HEK293 (cell line): Measurements from ENCODE around the gene KIF11.
A peak's percentile ranks its signal among the peaks of the same experiment; 100 is the strongest.

Source experiments
- CTCF ChIA-PET: fragments of 350-600 bp; formaldehyde crosslinking; extraction: SDS; loops from one replicate; lab custom pipeline; 2021; ENCODE audit warnings: antibody characterized with exemption; lab: Yijun Ruan, JAX
- POLR2A ChIA-PET: fragments of 300-600 bp; formaldehyde crosslinking; extraction: SDS; loops from one replicate; lab custom pipeline; 2020; ENCODE audit warnings: antibody characterized with exemption, inconsistent platforms; lab: Yijun Ruan, JAX
- H3K27ac ChIP-seq: fragments of 200-500 bp; sonication (Bioruptor generic); 2 replicates; pipeline ENCODE4 v1.5.1; 2014; ENCODE audit warnings: low read depth, low read length, control low read depth, inconsistent platforms; ENCODE audit errors: extremely low read depth
- H3K36me3 ChIP-seq, 2 experiments: fragments of 200-500 bp in 1 of 2; sonication (Bioruptor generic) in 1 of 2; 1 replicate in 1 of 2; 2 replicates in 1 of 2; pipeline ENCODE4 v1.5.1; 2014 to 2017; ENCODE audit warnings: inconsistent platforms in 2 of 2, low read length in 2 of 2; ENCODE audit not compliant: control insufficient read depth in 2 of 2, insufficient read depth in 1 of 2
- H3K4me1 ChIP-seq: fragments of 200-500 bp; sonication (Bioruptor generic); 2 replicates; pipeline ENCODE4 v1.5.1; 2014; ENCODE audit warnings: mild to moderate bottlenecking, low read length, inconsistent platforms; ENCODE audit not compliant: control insufficient read depth, insufficient read depth
- H3K4me3 ChIP-seq: 2 replicates; pipeline ENCODE4 v1.5.1; 2011; ENCODE audit warnings: low read depth, mild to moderate bottlenecking, control low read depth, low read length, moderate library complexity
- H3K9me3 ChIP-seq: fragments of 200-500 bp; sonication (Bioruptor generic); 2 replicates; pipeline ENCODE4 v1.5.1; 2014; ENCODE audit warnings: low read depth, low read length, inconsistent platforms; ENCODE audit not compliant: control insufficient read depth, insufficient read depth
- GLIS1 ChIP-seq: fragments of 450-650 bp; formaldehyde crosslinking; IDR thresholded peaks from 2 replicates; pipeline ENCODE4 v1.5.1; 2016; ENCODE audit warnings: missing biosample characterization, missing genetic modification characterization
- ZBTB17 ChIP-seq: fragments of 450-650 bp; formaldehyde crosslinking; IDR thresholded peaks from 2 replicates; pipeline ENCODE4 v1.5.1; 2016; ENCODE audit warnings: missing biosample characterization, missing genetic modification characterization
- ZBTB7A ChIP-seq: fragments of 450-650 bp; formaldehyde crosslinking; IDR thresholded peaks from 2 replicates; pipeline ENCODE4 v1.5.1; 2016; ENCODE audit warnings: low read depth, missing biosample characterization, missing genetic modification characterization
- ZNF138 ChIP-seq: fragments of 450-650 bp; formaldehyde crosslinking; IDR thresholded peaks from 2 replicates; pipeline ENCODE4 v1.5.1; 2016; ENCODE audit warnings: missing biosample characterization, missing genetic modification characterization, borderline replicate concordance
- ZNF146 ChIP-seq: fragments of 450-650 bp; formaldehyde crosslinking; IDR thresholded peaks from 2 replicates; pipeline ENCODE4 v1.5.1; 2016; ENCODE audit warnings: missing biosample characterization, missing genetic modification characterization
- ZNF169 ChIP-seq: fragments of 450-650 bp; formaldehyde crosslinking; IDR thresholded peaks from 2 replicates; pipeline ENCODE4 v1.5.1; 2016; ENCODE audit warnings: missing biosample characterization, missing genetic modification characterization
- ZNF239 ChIP-seq: fragments of 450-650 bp; formaldehyde crosslinking; IDR thresholded peaks from 2 replicates; pipeline ENCODE4 v1.5.1; 2016; ENCODE audit warnings: missing biosample characterization, missing genetic modification characterization
- ZNF292 ChIP-seq: fragments of 450-650 bp; formaldehyde crosslinking; IDR thresholded peaks from 2 replicates; pipeline ENCODE4 v1.5.1; 2016; ENCODE audit warnings: low read depth, missing biosample characterization, missing genetic modification characterization, borderline replicate concordance
- ZNF514 ChIP-seq: fragments of 450-650 bp; formaldehyde crosslinking; IDR thresholded peaks from 2 replicates; pipeline ENCODE4 v1.5.1; 2016; ENCODE audit warnings: missing biosample characterization, missing genetic modification characterization
- ZNF561 ChIP-seq: fragments of 450-650 bp; IDR thresholded peaks from 2 replicates; pipeline ENCODE4 v1.5.1; 2018; ENCODE audit warnings: missing biosample characterization, missing genetic modification characterization, borderline replicate concordance
- ZNF621 ChIP-seq: fragments of 450-650 bp; formaldehyde crosslinking; IDR thresholded peaks from 2 replicates; pipeline ENCODE4 v1.5.1; 2017; ENCODE audit warnings: missing biosample characterization, missing genetic modification characterization
- ZNF660 ChIP-seq: fragments of 450-650 bp; IDR thresholded peaks from 2 replicates; pipeline ENCODE4 v1.5.1; 2018; ENCODE audit warnings: missing biosample characterization, mild to moderate bottlenecking, missing genetic modification characterization
- ZXDB ChIP-seq: fragments of 450-650 bp; formaldehyde crosslinking; IDR thresholded peaks from 2 replicates; pipeline ENCODE4 v1.5.1; 2016; ENCODE audit warnings: missing biosample characterization, missing genetic modification characterization
- TF ChIP-seq, protein P1 (sequence below): fragments of 450-650 bp; formaldehyde crosslinking; IDR thresholded peaks from 2 replicates; pipeline ENCODE4 v1.5.1; 2016; ENCODE audit warnings: missing biosample characterization, missing genetic modification characterization
- TF ChIP-seq, protein P2 (sequence below): fragments of 450-650 bp; formaldehyde crosslinking; IDR thresholded peaks from 2 replicates; pipeline ENCODE4 v1.5.1; 2016; ENCODE audit warnings: missing biosample characterization, missing genetic modification characterization
- TF ChIP-seq, protein P3 (sequence below): fragments of 450-650 bp; formaldehyde crosslinking; IDR thresholded peaks from 2 replicates; pipeline ENCODE4 v1.5.1; 2016; ENCODE audit warnings: missing biosample characterization, missing genetic modification characterization
- TF ChIP-seq, protein P4 (sequence below): fragments of 450-650 bp; formaldehyde crosslinking; IDR thresholded peaks from 2 replicates; pipeline ENCODE4 v1.5.1; 2016; ENCODE audit warnings: missing biosample characterization, missing genetic modification characterization, borderline replicate concordance
- TF ChIP-seq, protein P5 (sequence below): fragments of 450-650 bp; formaldehyde crosslinking; IDR thresholded peaks from 2 replicates; pipeline ENCODE4 v1.5.1; 2016; ENCODE audit warnings: missing biosample characterization, missing genetic modification characterization

KIF11 gene

DNA sequence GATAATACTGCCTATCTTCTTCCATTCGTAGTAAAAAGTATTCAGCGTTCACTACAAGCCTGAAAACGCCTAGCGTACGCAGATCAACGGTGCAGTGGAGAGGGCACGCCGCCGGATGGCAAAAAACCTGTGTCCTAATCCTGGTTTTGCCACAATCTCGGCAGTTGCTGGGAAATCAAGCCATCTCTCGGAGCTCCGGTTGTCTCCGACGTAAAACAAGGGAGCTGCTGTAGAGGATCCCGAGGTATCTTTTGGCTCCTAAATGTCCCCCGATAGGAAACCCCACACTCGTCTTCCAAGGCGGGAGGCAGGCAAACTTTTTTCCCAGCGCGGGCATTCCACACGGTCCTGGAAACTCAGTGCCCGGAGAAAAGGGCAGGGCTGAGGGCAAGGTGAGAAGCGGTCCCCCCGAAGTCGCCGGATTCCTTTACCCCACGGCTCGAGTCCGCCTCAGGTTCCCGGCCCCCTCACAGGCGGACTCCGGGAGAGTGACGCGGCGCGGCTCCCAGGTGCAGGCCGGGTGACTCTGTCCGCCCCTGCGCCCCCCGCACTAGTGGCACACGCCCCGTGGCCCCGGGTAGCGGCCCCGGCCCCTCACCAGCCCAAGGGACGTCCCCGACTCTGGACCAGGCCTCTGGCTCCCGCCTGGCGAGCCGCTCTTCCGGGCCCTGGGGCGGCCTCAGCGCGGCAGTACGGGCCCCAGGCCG, 19.7 kb upstream of the KIF11 start:
- ChIA-PET CTCF (interaction anchor here (0.7 to 6.7 kb wide), 5 partner anchors 19 to 61 kb away, joined by 3 to 71 read pairs (median 8); partner anchors contain the start of gene KIF11), POLR2A (interaction anchor here (1.0 to 2.6 kb wide), 10 partner anchors 18 to 283 kb away, joined by 3 to 15 read pairs (median 5); partner anchors contain the start of genes CPEB3, HHEX, KIF11 and MARCHF5)
- TF ChIP-seq ZBTB7A (tag by site-specific recombination): no peak
- TF ChIP-seq, protein P1, sequence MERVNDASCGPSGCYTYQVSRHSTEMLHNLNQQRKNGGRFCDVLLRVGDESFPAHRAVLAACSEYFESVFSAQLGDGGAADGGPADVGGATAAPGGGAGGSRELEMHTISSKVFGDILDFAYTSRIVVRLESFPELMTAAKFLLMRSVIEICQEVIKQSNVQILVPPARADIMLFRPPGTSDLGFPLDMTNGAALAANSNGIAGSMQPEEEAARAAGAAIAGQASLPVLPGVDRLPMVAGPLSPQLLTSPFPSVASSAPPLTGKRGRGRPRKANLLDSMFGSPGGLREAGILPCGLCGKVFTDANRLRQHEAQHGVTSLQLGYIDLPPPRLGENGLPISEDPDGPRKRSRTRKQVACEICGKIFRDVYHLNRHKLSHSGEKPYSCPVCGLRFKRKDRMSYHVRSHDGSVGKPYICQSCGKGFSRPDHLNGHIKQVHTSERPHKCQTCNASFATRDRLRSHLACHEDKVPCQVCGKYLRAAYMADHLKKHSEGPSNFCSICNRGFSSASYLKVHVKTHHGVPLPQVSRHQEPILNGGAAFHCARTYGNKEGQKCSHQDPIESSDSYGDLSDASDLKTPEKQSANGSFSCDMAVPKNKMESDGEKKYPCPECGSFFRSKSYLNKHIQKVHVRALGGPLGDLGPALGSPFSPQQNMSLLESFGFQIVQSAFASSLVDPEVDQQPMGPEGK (tag by site-specific recombination): 0 out of 2 replicates have a peak, but pooled peaks have one; percentile 4
- TF ChIP-seq, protein P2, sequence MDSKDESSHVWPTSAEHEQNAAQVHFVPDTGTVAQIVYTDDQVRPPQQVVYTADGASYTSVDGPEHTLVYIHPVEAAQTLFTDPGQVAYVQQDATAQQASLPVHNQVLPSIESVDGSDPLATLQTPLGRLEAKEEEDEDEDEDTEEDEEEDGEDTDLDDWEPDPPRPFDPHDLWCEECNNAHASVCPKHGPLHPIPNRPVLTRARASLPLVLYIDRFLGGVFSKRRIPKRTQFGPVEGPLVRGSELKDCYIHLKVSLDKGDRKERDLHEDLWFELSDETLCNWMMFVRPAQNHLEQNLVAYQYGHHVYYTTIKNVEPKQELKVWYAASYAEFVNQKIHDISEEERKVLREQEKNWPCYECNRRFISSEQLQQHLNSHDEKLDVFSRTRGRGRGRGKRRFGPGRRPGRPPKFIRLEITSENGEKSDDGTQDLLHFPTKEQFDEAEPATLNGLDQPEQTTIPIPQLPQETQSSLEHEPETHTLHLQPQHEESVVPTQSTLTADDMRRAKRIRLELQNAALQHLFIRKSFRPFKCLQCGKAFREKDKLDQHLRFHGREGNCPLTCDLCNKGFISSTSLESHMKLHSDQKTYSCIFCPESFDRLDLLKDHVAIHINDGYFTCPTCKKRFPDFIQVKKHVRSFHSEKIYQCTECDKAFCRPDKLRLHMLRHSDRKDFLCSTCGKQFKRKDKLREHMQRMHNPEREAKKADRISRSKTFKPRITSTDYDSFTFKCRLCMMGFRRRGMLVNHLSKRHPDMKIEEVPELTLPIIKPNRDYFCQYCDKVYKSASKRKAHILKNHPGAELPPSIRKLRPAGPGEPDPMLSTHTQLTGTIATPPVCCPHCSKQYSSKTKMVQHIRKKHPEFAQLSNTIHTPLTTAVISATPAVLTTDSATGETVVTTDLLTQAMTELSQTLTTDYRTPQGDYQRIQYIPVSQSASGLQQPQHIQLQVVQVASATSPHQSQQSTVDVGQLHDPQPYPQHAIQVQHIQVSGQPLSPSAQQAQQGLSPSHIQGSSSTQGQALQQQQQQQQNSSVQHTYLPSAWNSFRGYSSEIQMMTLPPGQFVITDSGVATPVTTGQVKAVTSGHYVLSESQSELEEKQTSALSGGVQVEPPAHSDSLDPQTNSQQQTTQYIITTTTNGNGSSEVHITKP (tag by site-specific recombination): peak; percentile 71
- no peak for TF ChIP-seq ZNF146 (tag by site-specific recombination)
- no peak for TF ChIP-seq ZNF138
- peak; percentile 49 for TF ChIP-seq GLIS1 (tag by site-specific recombination)
- TF ChIP-seq ZXDB (tag by site-specific recombination): no peak; the same call in 1 of the 2 replicates
- peak; percentile 33; the same call in 1 of the 2 replicates for TF ChIP-seq ZBTB17 (tag by site-specific recombination)
- TF ChIP-seq, protein P3, sequence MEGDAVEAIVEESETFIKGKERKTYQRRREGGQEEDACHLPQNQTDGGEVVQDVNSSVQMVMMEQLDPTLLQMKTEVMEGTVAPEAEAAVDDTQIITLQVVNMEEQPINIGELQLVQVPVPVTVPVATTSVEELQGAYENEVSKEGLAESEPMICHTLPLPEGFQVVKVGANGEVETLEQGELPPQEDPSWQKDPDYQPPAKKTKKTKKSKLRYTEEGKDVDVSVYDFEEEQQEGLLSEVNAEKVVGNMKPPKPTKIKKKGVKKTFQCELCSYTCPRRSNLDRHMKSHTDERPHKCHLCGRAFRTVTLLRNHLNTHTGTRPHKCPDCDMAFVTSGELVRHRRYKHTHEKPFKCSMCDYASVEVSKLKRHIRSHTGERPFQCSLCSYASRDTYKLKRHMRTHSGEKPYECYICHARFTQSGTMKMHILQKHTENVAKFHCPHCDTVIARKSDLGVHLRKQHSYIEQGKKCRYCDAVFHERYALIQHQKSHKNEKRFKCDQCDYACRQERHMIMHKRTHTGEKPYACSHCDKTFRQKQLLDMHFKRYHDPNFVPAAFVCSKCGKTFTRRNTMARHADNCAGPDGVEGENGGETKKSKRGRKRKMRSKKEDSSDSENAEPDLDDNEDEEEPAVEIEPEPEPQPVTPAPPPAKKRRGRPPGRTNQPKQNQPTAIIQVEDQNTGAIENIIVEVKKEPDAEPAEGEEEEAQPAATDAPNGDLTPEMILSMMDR: peak; percentile 5; the same call in 1 of the 2 replicates
- TF ChIP-seq, protein P4, sequence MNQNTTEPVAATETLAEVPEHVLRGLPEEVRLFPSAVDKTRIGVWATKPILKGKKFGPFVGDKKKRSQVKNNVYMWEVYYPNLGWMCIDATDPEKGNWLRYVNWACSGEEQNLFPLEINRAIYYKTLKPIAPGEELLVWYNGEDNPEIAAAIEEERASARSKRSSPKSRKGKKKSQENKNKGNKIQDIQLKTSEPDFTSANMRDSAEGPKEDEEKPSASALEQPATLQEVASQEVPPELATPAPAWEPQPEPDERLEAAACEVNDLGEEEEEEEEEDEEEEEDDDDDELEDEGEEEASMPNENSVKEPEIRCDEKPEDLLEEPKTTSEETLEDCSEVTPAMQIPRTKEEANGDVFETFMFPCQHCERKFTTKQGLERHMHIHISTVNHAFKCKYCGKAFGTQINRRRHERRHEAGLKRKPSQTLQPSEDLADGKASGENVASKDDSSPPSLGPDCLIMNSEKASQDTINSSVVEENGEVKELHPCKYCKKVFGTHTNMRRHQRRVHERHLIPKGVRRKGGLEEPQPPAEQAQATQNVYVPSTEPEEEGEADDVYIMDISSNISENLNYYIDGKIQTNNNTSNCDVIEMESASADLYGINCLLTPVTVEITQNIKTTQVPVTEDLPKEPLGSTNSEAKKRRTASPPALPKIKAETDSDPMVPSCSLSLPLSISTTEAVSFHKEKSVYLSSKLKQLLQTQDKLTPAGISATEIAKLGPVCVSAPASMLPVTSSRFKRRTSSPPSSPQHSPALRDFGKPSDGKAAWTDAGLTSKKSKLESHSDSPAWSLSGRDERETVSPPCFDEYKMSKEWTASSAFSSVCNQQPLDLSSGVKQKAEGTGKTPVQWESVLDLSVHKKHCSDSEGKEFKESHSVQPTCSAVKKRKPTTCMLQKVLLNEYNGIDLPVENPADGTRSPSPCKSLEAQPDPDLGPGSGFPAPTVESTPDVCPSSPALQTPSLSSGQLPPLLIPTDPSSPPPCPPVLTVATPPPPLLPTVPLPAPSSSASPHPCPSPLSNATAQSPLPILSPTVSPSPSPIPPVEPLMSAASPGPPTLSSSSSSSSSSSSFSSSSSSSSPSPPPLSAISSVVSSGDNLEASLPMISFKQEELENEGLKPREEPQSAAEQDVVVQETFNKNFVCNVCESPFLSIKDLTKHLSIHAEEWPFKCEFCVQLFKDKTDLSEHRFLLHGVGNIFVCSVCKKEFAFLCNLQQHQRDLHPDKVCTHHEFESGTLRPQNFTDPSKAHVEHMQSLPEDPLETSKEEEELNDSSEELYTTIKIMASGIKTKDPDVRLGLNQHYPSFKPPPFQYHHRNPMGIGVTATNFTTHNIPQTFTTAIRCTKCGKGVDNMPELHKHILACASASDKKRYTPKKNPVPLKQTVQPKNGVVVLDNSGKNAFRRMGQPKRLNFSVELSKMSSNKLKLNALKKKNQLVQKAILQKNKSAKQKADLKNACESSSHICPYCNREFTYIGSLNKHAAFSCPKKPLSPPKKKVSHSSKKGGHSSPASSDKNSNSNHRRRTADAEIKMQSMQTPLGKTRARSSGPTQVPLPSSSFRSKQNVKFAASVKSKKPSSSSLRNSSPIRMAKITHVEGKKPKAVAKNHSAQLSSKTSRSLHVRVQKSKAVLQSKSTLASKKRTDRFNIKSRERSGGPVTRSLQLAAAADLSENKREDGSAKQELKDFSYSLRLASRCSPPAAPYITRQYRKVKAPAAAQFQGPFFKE: no peak
- peak; percentile 31; the same call in 1 of the 2 replicates for TF ChIP-seq ZNF561 (tag by site-specific recombination)
- TF ChIP-seq ZNF292: no peak
- no peak for TF ChIP-seq ZNF169 (tag by site-specific recombination)
- no peak for TF ChIP-seq ZNF621 (tag by site-specific recombination)
- TF ChIP-seq ZNF239 (tag by site-specific recombination): no peak
- TF ChIP-seq ZNF660 (tag by site-specific recombination): peak; percentile 14; the same call in 1 of the 2 replicates
- TF ChIP-seq ZNF514: no peak
- TF ChIP-seq, protein P5, sequence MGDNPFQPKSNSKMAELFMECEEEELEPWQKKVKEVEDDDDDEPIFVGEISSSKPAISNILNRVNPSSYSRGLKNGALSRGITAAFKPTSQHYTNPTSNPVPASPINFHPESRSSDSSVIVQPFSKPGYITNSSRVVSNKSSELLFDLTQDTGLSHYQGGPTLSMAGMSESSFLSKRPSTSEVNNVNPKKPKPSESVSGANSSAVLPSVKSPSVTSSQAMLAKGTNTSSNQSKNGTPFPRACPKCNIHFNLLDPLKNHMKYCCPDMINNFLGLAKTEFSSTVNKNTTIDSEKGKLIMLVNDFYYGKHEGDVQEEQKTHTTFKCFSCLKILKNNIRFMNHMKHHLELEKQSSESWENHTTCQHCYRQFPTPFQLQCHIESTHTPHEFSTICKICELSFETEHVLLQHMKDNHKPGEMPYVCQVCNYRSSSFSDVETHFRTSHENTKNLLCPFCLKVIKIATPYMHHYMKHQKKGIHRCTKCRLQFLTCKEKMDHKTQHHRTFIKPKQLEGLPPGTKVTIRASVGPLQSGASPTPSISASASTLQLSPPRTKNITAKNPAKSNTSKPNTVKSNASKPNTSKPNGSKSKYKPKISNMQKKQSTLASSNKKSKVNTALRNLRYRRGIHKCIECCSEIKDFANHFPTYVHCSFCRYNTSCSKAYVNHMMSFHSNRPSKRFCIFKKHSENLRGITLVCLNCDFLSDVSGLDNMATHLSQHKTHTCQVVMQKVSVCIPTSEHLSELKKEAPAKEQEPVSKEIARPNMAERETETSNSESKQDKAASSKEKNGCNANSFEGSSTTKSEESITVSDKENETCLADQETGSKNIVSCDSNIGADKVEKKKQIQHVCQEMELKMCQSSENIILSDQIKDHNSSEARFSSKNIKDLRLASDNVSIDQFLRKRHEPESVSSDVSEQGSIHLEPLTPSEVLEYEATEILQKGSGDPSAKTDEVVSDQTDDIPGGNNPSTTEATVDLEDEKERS (tag by site-specific recombination): no peak

More for the DNA sequence above, 19.7 kb upstream of the KIF11 start:
- H3K27ac ChIP-seq: peak overlapping the region; percentile 95
- H3K36me3 ChIP-seq: peaks cover 0 to 5% of the 10 kb centered on the region in 2 experiments; a peak in 2 of 3 replicates
- no peaks in the 10 kb centered on the region for H3K9me3 ChIP-seq
- H3K4me1 ChIP-seq: peaks cover 15% of the 10 kb centered on the region
- peak overlapping the region; percentile 84 for H3K4me3 ChIP-seq
